ENCODE data around the gene OSBPL3.
A peak's percentile ranks its signal among the peaks of the same experiment; 100 is the strongest.
"Not testable (repeated sequence)": the region's sequence is repeated elsewhere in the genome, so short reads cannot be mapped to it uniquely, and the experiment has no call there.

The OSBPL3 gene

GRCh38 chr7:24979863-24980533, at the start of gene OSBPL3:
OSBPL3 (minus strand) TSS chr7:24980178; CDS start chr7:24892472, 87,706 bp downstream.
- DNase-seq, result peak; percentile 97

GRCh38 chr7:25029075-25029474, 49.1 kb upstream of the OSBPL3 start:
- DNase-seq, result peak; percentile 14

GRCh38 chr7:25028370-25029021, 48.5 kb upstream of the OSBPL3 start:
- DNase-seq, result peak; percentile 46

- no peak for DNase-seq
These were observed 46.2 kb upstream of the OSBPL3 start for GRCh38 chr7:25026156-25026555.

- DNase-seq, result no peak
These were observed 45.3 kb upstream of the OSBPL3 start for GRCh38 chr7:25025218-25025671.

GRCh38 chr7:25024066-25024465, 44.1 kb upstream of the OSBPL3 start:
- DNase-seq, result no peak

GRCh38 chr7:25017671-25018070, 37.7 kb upstream of the OSBPL3 start:
- not testable (repeated sequence) for DNase-seq

GRCh38 chr7:25014756-25015155, 34.8 kb upstream of the OSBPL3 start:
- no peak for DNase-seq

GRCh38 chr7:25012710-25013109, 32.7 kb upstream of the OSBPL3 start:
- not testable (repeated sequence) for DNase-seq

GRCh38 chr7:25012254-25012653, 32.3 kb upstream of the OSBPL3 start:
- no peak for DNase-seq

- DNase-seq, result no peak
These were observed 29.3 kb upstream of the OSBPL3 start for GRCh38 chr7:25009257-25009656.

- no peak for DNase-seq
These were observed 27.7 kb upstream of the OSBPL3 start for GRCh38 chr7:25007668-25008067.

- DNase-seq, result no peak
These were observed 26.3 kb upstream of the OSBPL3 start for GRCh38 chr7:25006276-25006675.

GRCh38 chr7:25005658-25006057, 25.7 kb upstream of the OSBPL3 start:
- no peak for DNase-seq

- no peak for DNase-seq
These were observed 22.8 kb upstream of the OSBPL3 start for GRCh38 chr7:25002786-25003185.

- no peak for DNase-seq
These were observed 15.5 kb upstream of the OSBPL3 start for GRCh38 chr7:24995466-24995865.

GRCh38 chr7:24992314-24992713, 12.3 kb upstream of the OSBPL3 start:
- no peak for DNase-seq

GRCh38 chr7:24991353-24991752, 11.4 kb upstream of the OSBPL3 start:
- no peak for DNase-seq

- DNase-seq, result no peak
These were observed 7.4 kb upstream of the OSBPL3 start for GRCh38 chr7:24987331-24987842.

GRCh38 chr7:24982917-24983316, 2.9 kb upstream of the OSBPL3 start:
- peak; percentile 13 for DNase-seq

GRCh38 chr7:24981171-24981951, 1.4 kb upstream of the OSBPL3 start:
- DNase-seq, result peak; percentile 78

- peak; percentile 61 for DNase-seq
These were observed 674 bp upstream of the OSBPL3 start for GRCh38 chr7:24980534-24981170.

GRCh38 chr7:24979470-24979862, 512 bp downstream of the OSBPL3 start:
- peak; percentile 88 for DNase-seq
